ENCODE data around the gene SUB1. TPM values are rescaled to one million over a fixed set of nuclear protein-coding genes. Genes with fewer than 3 reads are reported as not detected.
A peak's percentile ranks its signal among the peaks of the same experiment; 100 is the strongest.

The SUB1 gene
- total RNA-seq, 1 donor from 2014 or later, result 180 TPM

GRCh38 chr5:32595118-32595517, 9.8 kb downstream of the SUB1 start:
- intact Hi-C loops (cut with DNase I), result no loop called here
- no peak for DNase-seq (ENCODE audit: low spot score)

- no peak for DNase-seq (ENCODE audit: low spot score)
- intact Hi-C loops (cut with DNase I), result no loop called here
These were observed 11.8 kb downstream of the SUB1 start for GRCh38 chr5:32597041-32597629.

- intact Hi-C loops (cut with DNase I), result no loop called here
- DNase-seq (ENCODE audit: low spot score), result no peak
These were observed 13.0 kb downstream of the SUB1 start for GRCh38 chr5:32598260-32598937.

GRCh38 chr5:32598997-32599549, 13.7 kb downstream of the SUB1 start:
- no peak for DNase-seq (ENCODE audit: low spot score)
- intact Hi-C loops (cut with DNase I), result no loop called here

- intact Hi-C loops (cut with DNase I), result no loop called here
- no peak for DNase-seq (ENCODE audit: low spot score)
These were observed 14.8 kb downstream of the SUB1 start for GRCh38 chr5:32600054-32600622.

- intact Hi-C loops (cut with DNase I), result no loop called here
- no peak for DNase-seq (ENCODE audit: low spot score)
These were observed 16.4 kb downstream of the SUB1 start for GRCh38 chr5:32601623-32602295.

GRCh38 chr5:32602906-32603305, 17.5 kb downstream of the SUB1 start:
- DNase-seq (ENCODE audit: low spot score), result no peak
- intact Hi-C loops (cut with DNase I), result no loop called here

- no peak for DNase-seq (ENCODE audit: low spot score)
- intact Hi-C loops (cut with DNase I), result no loop called here
These were observed 19.7 kb downstream of the SUB1 start for GRCh38 chr5:32604800-32605765.

- no peak for DNase-seq (ENCODE audit: low spot score)
- intact Hi-C loops (cut with DNase I), result no loop called here
These were observed 20.4 kb downstream of the SUB1 start for GRCh38 chr5:32605766-32606152.

GRCh38 chr5:32612134-32612888, 27.0 kb downstream of the SUB1 start:
- DNase-seq (ENCODE audit: low spot score), result no peak
- intact Hi-C loops (cut with DNase I), result no loop called here

GRCh38 chr5:32613050-32613672, 27.8 kb downstream of the SUB1 start:
- intact Hi-C loops (cut with DNase I), result loop anchor here (1.0 kb wide), 1 partner anchor 124 kb away; no protein-coding TSS in a partner anchor
- peak; percentile 87 for DNase-seq (ENCODE audit: low spot score)

GRCh38 chr5:32615236-32615635, 29.9 kb downstream of the SUB1 start:
- DNase-seq (ENCODE audit: low spot score), result no peak
- intact Hi-C loops (cut with DNase I), result no loop called here

- no peak for DNase-seq (ENCODE audit: low spot score)
- intact Hi-C loops (cut with DNase I), result no loop called here
These were observed 33.6 kb downstream of the SUB1 start for GRCh38 chr5:32618962-32619361.

GRCh38 chr5:32621256-32621655, 35.9 kb downstream of the SUB1 start:
- intact Hi-C loops (cut with DNase I), result no loop called here
- no peak for DNase-seq (ENCODE audit: low spot score)

- intact Hi-C loops (cut with DNase I), result no loop called here
- DNase-seq (ENCODE audit: low spot score), result no peak
These were observed 39.7 kb downstream of the SUB1 start for GRCh38 chr5:32625106-32625505.

- no peak for DNase-seq (ENCODE audit: low spot score)
- intact Hi-C loops (cut with DNase I), result no loop called here
These were observed 40.2 kb downstream of the SUB1 start for GRCh38 chr5:32625547-32625946.

- intact Hi-C loops (cut with DNase I), result no loop called here
- DNase-seq (ENCODE audit: low spot score), result no peak
These were observed 42.0 kb downstream of the SUB1 start for GRCh38 chr5:32627219-32627870.

Data from cardiac septum (tissue), 1 donor.